Hematopoietic multipotent progenitor cell treated with erythropoietin and hydrocortisone succinate and interleukin-3 and kit ligand, for 8 days (in vitro differentiated cells): ENCODE data around the gene TECPR1.

ENCODE experiments used
- DNase-seq: peaks from one replicate; pipeline ENCODE4 v3.0.0-alpha.2; 2015

TECPR1 gene

GRCh38 chr7:98186452-98187137 is 65.4 kb downstream of the TECPR1 start:
- DNase-seq = no peak

DNA sequence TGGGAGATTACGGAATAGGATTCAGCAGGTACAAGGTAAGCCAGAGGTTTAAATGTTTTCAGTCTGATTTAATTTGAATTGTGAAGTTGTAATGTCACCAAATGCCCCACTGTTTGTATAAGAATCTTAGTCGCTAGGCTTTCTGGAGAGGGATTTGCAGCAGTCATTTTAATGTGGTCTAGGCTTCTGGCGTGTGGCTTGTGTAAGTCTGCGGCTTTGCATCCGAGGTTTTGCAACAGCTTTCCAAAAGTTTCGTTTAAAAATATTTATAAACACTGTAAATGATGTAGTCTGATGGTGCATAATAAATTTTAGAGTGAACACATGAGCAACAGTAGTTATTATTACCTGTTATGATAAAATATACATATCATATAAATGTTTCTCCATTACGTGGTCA is 66.9 kb downstream of the TECPR1 start:
- no peak for DNase-seq

DNA sequence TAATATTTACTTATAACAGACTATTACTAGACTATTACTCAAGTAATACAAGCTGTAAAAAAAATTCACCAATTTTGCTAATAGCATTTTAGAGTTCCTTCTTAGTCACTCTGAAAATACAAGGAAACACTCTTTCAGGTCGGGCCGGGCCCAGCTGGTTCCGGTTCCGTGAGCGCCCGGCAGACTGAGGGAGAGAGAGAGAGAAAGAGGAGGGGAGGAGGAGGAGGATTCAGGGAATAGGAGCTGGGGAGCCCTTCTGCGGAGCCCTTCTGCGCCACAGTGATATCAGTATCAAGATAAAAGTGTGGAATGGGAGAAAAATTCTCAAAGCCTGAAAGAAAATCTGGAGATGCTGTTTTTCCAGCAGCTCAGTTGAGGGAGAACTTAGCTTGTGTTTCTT is 71.3 kb downstream of the TECPR1 start:
- DNase-seq = no peak

- DNase-seq = no peak
Measured at GRCh38 chr7:98178762-98179490, 73.1 kb downstream of the TECPR1 start.

- DNase-seq = no peak
Measured at GRCh38 chr7:98178321-98178720, 73.7 kb downstream of the TECPR1 start.

DNA sequence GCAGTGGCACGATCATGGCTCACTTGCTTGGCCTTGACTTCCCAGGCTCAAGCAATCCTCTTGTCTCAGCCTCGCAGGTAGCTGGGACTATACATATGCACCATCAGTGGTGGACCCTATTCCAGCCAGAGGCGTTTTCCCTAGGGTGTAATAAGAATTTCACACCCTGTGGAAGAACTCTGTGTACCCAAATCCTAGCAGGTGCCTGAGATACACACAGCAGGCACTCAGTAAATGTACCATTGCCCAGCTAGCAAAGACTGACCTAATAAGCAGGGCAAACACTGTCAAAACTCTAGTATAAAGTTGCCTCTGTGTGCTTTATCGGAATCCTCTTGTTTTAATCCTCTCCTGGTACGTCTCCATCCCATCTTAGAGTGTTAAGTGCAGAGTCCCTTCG is 74.5 kb downstream of the TECPR1 start:
- DNase-seq = no peak

GRCh38 chr7:98175260-98175940 is 76.6 kb downstream of the TECPR1 start:
- peak; percentile 85 for DNase-seq

DNA sequence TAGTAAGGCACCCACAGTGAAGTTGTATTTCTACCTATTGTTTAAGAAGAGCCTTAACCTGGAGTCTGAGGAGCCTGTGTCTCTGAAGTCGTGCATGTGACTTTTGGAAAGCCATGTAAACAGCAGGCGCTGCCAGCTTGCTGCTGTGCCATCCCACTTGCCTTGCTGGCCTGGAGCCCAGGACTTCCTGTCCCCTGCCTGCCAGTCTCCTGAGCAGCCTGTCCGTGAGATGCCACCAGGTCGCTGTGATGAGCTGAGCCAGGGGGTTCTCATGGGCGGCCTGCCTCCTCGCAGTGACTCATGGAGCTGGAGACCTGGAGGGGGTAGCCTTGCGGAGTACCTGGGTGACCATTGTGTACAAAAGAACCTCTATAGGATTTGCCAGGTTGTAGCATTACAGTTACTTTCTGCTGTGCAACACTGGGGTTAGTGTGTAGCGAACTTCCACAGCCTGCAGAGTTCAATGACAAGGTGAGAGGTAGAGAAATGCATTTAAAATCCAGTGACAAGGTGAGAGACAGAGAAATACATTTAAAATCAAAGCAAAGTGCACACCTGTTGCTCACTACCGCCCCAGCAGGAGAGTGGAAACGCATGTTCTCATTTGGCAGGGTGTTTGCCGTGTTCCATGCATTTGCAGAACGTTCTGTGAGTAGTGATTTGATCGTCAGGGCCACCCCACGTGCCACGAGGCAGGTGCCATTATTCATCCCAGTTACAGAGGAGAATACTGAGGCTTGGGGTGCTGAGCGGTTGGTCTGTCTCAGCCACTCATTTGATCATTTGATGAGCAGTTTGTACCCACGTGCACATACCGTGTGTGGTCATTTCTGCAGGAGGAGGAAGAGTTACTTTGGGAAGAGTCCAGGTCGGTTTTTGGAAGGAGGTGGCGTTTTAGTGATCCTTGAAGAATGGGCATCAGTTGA is 77.4 kb downstream of the TECPR1 start:
- DNase-seq = no peak

DNA sequence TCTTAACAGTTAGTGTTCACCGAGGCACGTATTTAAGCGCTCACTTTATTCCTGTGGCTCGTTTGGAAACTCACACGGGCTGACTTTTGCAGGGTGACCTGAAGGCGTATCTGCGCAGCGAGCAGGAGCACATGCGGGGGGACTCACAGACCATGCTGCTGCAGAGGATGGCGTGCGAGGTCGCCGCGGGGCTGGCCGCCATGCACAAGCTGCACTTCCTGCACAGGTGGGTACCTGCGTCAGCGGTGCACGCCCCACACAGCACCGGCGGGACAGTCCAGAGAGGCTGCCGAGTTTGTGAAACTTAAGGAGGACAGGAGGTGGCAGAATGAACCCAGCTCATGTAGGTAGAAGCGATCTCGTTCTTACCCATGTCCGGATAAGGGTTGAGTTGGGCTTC is 80.6 kb downstream of the TECPR1 start:
- no peak for DNase-seq

GRCh38 chr7:98170966-98171365 is 81.1 kb downstream of the TECPR1 start:
- no peak for DNase-seq

GRCh38 chr7:98168904-98169621 is 83.0 kb downstream of the TECPR1 start:
- no peak for DNase-seq

DNA sequence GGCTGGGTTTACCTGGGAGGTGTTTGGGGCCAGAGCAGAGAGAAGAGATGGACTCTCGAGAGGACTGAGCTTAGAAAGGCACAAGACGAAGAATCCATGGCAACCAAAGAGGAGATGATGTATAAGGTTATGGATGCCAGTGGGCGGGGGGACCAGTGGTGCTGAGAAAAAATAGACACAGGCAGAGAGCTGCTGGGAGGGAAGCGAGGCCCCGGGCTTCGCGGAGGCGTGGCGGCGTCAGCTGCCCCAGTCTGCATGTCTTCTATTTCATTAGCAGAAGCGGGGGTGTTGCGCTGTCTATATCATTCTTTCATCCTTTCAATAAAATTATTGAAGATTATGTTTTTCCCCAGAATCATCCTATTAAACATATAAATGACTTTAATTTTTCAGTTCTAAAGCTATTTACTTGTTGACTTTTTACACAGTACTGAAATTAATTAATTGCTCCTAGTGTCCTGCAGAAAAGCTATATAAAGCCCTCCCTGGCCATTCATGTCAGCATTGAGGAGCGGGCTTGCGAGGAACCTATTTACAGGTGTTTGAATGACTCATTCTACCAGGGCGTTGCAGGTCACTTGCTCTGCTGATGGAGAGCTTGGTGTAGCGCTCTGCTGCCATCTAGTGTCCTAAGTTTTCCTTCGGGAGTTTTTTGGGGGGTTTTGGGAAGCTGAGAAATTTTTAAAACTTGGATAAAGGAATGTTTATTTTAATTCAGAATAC is 83.7 kb downstream of the TECPR1 start:
- peak; percentile 56 for DNase-seq

DNA sequence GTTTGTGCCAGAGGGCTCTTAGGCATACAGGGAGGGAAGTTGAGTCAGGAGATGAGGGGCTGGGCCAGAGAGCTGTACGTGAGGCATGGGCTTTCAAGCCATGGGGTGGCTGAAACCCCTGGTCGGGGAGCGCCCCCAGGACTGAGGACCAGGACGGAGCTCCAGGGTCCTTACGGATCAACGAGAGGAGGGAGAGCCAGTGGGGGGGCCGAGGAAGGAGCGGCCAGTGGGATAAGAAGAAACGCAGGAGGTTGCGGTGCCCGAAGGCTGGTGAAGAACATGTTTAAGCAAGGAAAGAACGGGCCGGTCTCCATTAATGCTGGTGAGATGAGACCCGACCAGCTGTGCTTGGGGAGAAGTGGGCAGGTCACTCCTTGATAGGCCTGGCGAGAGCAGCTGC is 84.4 kb downstream of the TECPR1 start:
- DNase-seq = no peak

DNA sequence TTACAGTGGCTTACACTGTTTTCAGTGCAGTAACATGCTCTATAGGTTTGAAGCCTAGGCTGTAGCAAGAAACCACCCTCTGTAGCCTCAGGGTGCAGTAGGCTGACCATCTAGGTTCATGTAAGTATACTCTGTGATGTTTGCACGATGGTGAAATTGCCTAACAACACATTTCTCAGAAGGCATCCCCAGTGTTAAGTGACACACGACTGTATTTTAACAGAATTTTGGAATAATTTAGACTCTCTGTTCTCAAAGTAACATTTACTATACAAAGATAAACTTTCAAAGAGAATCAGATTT is 85.4 kb downstream of the TECPR1 start:
- no peak for DNase-seq

- DNase-seq = peak; percentile 26
Measured at GRCh38 chr7:98165827-98166667, 86.0 kb downstream of the TECPR1 start.
